Heart left ventricle (tissue), 13 donors: ENCODE data around the gene RFFL.

Experiments
- POLR2A ChIP-seq, 2 donors: fragments of 450-650 bp; IDR thresholded peaks; one replicate each; pipeline ENCODE4 v1.6.1; 2017; ENCODE audit warnings: antibody characterized with exemption in 2 of 2, mild to moderate bottlenecking in 2 of 2, moderate library complexity in 2 of 2
- TF ChIP-seq, protein P1 (sequence below), 12 donors: fragments of 200-600 bp; sonication (generic) in 4 of 12; IDR thresholded peaks; one replicate each; pipeline versions ENCODE4 v1.5.0 to v1.8.0; 2018 to 2022; ENCODE audit warnings: antibody characterized with exemption in 12 of 12, mild to moderate bottlenecking in 5 of 12
- donor health status: ischemic (EF 13 %, LVEDD 7.1; RV severe dilation, severe dysfunction).
- donor health status: DM: no; HTN: yes; CAD: no.
- donor health status: DM: no; HTN: no; CAD: no.
- donor health status: ischemic (EF 25% LVEDD 6.9; RV normal size, moderate dysfunction).
- donor health status: ischemic (EF 25% LVEDD 5.7; RV mildly dilated, moderate dysfunction).
- donor health status: ischemic (EF 35%, LVEDD 5.7; RV mildly dilated, moderate dysfunction).
- donor health status: nonischemic (EF 11% LVEDD 7.7; RV severe dilation, severe dysfunction).
- donor health status: DM: yes; HTN: yes; CAD: no.
- donor health status: PGD.
- donor health status: ischemic (EF 29% LVEDD 5.4; RV normal size, mild dysfunction).
- donor health status: nonischemic (EF 23%, LVEDD 6.1; RV moderate dilation, normal function).

DNA sequence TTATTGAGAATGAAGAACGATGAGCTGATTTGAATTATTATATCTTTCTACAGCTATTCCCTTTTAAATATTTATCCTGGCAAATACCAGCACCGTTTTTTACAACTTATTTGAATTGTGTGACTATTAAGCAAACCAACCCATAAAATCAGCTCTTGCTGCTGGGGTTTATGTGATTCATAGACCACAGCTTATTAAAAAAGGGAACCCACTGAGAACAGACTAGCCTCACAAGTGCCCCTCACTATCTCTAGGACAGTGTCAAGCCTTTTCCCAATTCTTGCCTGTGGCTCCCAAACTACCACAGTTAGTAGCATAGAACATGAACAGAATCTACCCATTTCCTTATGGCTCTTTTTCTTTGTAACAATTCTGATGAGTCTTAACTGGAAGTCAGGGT, 89.3 kb downstream of the RFFL start:
- no peak for TF ChIP-seq POLR2A (IDR thresholded peaks at IDR 0.05)
- TF ChIP-seq, protein P1, sequence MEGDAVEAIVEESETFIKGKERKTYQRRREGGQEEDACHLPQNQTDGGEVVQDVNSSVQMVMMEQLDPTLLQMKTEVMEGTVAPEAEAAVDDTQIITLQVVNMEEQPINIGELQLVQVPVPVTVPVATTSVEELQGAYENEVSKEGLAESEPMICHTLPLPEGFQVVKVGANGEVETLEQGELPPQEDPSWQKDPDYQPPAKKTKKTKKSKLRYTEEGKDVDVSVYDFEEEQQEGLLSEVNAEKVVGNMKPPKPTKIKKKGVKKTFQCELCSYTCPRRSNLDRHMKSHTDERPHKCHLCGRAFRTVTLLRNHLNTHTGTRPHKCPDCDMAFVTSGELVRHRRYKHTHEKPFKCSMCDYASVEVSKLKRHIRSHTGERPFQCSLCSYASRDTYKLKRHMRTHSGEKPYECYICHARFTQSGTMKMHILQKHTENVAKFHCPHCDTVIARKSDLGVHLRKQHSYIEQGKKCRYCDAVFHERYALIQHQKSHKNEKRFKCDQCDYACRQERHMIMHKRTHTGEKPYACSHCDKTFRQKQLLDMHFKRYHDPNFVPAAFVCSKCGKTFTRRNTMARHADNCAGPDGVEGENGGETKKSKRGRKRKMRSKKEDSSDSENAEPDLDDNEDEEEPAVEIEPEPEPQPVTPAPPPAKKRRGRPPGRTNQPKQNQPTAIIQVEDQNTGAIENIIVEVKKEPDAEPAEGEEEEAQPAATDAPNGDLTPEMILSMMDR (IDR thresholded peaks at IDR 0.05) = no peak
